COLO668 (cell line): ENCODE measurements around the gene DAB2.

Experiments used
- DNase-seq: peaks from one replicate; lab custom pipeline; 2025; ENCODE audit not compliant: unreplicated experiment; lab: John Stamatoyannopoulos, UW

DAB2 gene

DNA sequence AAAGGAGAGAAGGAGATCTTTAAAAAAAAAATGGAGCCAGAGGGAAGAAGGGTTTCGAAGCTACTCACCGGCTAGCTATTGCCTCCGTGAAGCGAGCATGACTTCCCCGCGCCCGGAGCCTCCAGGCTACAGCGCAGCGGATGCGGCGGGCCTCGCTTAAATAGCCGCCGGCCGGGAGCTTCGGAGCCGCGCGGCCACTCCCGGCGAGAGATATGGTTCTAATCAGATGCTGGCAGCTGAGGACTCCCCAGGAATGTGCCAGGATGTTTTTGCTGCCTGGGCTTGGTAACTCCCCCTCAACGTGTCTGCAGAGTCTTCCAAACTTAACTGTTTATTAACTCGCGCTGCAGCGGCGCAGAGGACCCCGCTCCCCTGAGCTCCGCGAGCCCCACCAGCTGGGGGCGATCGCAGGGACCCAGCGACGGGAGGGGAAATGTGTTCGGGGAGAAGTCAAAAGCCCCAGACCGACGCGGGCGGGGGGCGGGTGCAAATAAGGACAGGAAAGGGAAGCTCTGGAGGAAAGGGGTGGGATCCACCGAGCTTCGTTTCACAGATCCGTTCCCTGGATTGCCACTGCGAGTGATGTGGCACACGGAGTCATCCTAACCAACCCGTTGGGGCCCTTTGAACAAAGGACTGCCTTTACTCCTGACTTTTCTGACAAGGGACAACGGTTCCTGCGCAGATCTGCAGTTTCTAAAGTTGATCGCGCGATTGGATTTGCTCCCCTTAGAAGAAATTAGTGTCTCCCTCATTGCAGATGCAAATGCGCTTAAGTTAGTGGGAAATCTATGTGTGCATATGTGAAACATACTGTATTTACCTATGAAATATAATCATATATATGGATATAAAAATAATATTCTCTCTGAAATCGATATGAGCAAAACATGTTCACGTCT lies at the start of gene DAB2:
TSS of gene DAB2 (minus strand) at position 245 of the 902 bp plus-strand sequence. CDS start 30,660 bp downstream, outside the sequence.
- DNase-seq, result peak; percentile 72

DNA sequence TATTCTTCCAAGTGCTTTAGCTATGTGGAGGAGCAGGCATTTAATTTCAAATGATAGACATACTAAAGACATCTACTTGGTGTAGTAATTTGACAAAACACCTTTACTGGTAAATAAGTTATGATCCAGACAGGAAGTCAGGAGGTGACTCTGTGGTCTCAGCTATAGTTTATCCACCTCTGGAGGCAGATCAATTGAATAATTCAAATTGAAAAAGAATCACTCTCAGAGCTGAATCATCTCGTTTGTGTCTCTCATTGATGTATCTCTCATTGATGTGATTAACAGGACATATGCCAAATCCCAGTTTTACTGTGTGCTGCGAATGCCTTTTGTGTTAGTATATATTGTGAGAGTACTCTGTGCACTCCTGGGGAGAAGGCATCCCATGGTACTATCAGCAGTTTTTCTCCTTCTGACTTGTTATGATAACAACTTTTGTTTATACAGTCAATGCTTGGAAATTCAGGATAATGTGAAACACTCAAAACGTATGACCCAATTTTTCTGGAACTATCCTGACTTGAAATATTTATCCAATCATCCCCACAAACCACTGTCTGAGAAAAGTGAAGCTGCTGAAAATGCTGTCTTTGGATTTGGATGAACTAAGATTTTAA lies 48.5 kb upstream of the DAB2 start:
- no peak for DNase-seq

DNA sequence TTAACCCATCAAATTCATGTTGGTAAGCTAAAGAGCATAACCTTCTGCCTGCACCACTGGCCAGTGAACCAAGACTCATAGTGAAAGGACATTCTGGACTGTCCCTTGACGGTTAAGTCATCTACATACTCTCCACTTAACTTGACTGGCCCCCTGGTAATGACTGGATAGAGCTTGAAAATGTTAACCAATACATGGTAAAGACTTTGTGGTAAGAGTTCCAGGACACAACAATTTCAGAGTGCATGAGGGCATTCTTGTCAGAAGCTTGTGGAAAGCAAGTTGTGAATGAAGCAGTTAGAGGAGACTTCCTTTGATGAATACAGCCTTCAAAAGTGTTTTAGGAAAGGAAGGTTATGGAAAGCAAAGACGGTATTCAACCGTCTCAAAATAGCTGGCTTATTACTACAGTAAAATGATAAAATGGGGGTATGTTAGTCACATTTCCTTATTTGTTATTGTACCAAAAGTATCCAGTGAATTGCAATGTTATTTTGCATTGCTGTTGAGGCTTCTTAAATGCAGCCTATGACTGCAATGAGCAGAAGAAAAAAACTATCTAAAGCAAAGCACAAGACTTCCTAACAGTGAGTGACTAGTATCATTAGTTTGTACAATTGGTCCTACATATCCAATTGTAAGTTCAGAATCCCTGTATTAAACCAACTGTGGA lies 47.2 kb upstream of the DAB2 start:
- no peak for DNase-seq

DNA sequence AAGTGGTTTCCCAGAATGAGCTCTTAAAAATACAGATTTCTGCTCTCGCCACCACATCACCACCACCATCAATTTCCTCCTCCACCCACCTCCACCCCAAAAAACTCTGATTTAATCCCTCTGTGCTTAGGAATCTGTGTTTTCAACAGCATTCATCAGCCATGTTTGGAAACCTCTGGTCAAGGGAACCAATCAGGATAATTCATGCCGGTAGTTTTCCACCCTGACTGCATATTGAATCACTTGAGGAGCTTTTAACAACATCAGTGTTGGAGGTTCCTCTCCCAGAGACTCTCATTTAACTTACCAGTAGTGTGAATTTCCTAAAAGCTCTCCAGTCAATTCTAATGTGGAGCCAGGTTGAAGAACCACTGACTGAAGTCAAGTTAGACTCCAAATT lies 46.0 kb upstream of the DAB2 start:
- DNase-seq, result no peak

DNA sequence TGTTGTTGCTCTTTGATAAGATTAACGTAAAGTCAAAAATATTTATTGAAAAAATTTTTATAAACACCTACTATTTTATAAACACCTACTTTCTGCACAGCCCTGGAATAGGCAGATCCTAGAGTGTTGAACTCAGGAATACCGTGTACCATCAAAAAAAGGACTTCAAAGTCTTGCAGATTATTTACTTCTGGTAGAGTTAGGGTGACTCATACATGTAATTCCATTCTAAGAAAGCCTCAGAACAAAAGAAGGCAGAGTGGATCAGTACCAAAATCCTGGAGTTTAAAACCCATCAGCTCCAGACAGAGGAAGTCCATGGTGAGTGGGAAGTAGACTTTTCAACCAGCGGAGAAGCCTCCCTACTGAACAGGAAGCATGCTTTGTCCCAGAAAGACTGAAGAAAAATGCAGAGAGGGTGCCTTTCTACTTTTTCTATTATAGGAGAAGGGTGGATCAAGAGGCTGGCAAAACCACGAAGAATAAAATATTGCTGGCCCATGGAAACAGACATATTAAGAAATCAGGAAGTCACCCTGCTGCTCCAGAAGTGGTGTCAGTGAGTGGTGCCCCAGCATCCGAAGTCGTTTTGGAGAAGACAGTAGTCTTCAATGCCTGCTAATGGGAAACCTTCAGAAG lies 45.1 kb upstream of the DAB2 start:
- DNase-seq, result no peak

DNA sequence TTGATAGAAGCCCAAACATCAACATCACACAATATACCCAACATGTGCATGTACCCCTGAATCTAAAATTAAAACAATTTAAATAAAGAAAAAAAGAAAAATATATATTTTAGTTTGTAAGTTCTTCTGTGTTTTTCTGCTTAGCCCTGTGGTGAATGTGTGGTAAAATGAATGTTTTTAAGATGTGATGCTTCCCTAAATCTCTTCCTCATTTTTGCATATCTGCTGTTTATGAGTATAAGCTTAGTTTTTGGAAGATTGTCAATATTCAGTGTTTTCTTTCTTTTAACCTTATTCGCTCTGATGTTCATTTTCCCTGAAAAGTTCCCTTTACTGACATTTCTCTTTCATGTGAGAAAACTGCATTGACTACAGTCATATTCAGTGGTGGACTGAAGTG lies 44.4 kb upstream of the DAB2 start:
- no peak for DNase-seq

DNA sequence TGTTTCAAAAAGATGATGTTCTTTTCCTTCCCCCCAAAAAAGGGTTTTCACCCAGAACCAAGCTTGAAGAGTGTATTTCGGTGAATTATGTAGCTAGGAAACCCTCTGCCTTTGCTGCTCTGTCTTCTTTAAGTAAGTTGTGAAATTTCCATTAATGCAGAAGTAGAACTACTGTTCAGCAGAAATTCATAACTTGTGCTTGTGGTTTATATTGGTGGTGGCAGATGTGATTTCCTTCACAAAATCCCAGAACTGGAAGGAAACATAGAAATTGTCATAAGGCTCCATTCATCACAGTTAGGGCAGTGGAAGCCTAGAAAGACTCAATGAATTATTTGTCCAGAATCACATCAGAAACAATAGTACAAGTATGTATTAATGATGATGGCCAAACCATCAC lies 42.1 kb upstream of the DAB2 start:
- DNase-seq, result no peak

DNA sequence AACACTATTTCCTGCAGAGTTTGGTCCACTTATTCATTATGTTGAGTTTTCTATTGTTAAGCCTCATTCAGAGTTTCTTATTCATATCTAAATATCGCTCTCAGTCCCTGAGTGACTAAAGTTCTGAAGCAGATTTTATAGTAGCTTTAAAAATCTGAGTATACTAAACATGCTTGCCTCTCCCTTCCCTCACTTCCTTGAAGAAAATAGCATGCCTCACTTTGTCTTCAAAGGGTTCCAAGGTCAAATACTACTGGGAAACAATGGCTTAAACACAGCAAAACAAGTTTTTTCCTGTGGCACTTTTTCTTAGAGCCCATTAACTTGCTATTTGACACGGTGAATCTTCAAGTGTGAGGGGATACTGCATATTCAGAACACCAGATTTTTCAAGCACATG lies 41.1 kb upstream of the DAB2 start:
- DNase-seq, result no peak

DNA sequence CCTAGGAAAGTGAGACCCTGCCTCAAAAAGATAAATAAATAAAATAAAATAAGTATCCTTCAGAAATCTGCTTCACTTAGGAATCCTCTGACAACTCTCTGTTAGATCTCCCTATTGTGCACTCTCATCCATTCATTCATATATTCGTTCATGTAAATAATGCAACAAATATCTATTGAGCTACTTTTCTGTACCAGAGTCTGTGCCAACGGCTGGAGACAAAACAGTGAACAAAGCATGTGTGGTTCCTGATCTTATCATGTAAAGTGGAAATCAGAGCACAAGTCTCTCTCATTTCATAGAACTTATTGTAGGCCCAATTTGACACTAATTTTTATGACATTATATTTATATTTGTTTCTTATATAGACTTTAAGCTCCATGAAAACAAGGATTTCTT lies 40.3 kb upstream of the DAB2 start:
- no peak for DNase-seq

DNA sequence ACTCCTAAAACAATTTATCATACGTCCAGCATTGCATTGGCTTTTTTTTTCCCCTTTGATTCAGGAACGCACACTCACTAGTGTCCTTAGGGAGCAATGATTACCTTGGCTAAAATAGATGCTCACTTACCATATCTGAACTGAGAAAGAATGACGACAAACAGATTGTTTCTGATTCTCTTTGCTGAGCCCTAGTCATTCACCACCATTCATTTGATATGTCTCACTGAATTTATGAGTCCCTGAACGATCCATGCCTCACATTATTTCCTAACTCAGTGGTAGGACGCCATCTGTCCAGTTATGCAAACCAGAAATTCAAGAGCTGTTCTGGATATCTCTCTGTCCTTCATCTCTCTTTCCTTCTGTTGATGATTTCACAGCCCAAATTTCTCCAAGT lies 39.3 kb upstream of the DAB2 start:
- DNase-seq, result no peak

DNA sequence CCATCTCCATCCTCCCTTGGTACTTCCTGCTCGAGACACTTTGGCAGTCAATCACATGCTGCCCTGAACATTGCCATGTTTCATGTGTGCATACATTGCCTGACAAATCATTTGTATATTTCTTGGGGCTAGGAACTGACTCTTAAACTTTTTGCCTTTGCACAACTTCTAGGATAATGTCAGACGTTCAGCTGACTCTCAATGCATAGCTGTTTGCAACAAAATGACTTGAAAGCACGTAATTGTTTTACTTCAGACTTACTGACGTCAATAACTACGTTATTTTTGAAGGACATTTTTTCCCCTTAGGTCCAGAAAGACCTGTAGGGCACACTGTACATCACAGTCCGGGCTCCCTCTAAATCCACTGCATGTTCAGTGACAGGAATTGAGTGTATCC lies 37.4 kb upstream of the DAB2 start:
- no peak for DNase-seq

DNA sequence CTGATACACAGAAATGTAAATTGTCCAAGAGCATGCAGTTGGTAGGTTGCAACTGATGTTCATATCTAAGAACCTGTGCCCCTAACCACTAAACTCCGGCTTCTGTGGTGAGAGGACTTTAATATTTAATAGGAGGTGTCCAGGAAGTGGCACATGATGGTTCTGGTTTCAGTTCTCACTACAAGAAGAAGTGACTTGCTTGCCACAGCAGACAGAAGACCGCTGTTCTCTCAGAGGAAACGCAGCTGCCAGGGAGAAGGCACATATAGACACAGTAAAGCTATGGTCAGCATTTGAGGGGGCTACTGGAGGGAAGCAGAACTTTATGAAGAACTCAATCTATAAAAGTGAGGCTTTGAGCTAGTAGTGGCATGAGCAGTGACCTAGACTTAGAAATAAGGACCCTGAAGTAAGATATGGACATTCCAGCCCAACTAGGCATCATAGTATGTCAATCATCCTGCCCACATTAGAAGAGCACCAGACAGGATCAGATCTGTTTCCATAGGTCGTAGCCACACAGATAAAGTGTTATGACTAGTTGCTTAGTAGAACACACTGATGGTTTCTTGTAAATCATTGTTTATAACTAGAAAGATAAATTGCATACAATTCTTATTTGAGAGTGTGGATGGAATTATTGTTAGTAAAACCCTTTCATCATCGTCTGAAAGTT lies 36.4 kb upstream of the DAB2 start:
- DNase-seq, result no peak

DNA sequence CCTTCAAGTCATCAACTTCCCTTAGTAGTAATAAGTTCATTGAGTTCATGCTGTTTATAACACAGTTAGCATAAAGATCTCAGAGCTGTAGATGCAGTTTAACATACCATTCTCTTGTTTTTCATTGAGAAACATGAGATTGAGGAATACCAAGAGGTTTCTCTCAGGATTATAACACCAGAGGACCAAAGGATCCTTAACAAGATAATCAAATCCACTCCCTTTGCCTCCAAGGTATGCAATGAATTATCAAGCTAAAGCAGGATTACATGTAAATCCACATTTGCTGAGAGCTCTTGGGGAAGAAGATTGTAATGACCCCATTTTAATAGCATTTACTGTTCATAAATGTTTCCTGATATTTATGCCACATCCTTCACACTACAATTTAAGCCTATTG lies 35.1 kb upstream of the DAB2 start:
- no peak for DNase-seq

DNA sequence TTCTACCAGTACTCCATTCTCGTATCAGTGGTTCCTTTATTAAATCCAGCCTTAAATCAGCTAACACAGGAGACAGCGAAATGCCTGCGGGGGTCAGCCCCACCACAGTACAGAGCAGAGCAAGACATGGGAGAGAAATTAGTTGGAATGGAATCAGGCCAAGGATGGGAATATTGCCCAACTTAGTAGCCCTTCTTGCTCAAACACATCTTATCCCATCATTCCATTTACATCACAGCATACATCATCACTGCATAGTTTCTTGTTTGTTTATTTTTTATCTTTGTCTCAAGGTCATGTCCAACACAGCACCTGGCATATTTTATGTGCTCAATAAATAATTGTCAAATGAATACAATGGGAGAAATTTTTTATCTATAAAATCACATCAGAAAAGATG lies 34.3 kb upstream of the DAB2 start:
- no peak for DNase-seq

DNA sequence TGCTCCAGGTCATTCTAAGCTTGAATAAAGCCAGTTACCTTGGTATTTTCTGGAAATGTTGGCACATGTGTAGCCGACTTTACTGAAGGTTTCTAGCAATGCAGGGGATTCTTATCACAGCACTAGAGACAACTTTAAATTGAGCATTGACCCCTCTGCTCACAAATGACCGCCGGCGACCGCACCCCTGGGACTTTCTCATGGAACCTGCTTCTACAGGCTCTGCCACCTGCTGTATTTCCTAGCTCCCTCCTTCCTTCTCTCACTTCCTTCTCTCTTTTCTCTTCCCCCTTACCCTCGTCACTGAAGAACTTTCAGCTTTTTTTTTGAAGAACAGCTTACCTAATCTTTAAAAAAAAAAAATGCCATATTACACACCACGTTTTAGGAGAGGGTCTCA lies 30.9 kb upstream of the DAB2 start:
- no peak for DNase-seq

DNA sequence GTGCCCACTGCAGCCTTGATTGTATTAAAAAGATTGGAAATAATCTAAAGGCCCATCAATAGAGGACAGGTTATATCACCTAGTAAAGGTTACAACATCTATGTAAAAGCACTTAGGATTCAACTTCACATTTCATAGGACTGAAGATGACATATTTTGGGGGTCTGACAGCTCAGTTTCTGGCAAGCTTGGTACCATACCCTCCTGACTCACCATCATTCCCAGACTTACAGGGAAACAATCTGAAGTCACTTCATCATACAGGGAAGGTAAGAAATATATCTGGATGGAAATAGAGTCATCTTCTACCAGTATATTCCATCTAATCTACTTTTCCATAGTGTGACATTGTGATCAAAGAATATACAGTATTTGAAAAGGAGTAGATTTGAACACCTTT lies 28.8 kb upstream of the DAB2 start:
- DNase-seq, result no peak

DNA sequence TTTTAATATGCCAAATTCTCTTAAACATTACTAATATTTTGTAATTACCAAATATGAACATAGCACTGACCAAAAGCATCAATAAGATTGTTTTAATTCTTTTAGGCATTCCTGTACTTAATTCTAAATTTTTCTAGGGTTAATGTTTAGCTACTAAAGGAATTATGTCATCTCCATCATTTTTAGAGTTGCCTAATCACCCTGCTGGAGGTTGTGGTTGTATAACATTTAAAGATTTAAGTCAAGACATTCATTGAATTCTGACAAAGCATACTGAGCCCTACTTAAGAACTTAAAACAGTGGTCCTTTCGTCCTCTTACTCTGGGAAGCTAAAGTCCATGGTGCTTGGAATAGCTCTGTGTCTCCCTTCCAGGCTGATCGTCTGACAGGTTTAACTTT lies 28.1 kb upstream of the DAB2 start:
- no peak for DNase-seq

DNA sequence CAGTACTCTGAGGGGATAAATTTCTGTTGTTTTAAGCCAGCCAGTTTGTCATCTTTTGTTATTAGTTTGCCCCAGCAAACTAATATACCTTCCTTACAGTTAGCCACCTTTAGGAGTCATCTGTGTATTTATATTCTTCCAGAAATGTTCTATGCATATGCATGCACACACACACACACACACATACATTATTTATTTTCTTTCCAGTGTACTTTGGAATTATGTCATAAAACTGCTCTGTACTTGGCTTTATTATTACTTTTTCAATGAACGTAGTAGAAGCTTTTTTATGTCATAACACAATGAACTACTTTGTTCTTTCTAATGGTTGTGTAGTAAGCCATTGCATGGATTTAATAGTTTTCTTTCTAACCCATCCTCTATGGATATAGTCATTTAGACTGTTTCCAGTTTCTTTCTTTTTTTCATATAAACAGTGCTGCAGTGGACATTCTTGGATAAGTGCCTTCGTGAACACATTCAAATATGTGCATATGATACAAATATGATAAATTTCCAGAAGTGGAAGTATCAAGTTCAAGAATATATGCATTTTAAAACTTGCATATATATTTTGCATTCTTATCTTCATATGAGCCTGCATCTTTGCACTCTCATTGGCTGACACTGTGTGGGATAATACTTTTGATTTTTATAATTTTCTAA lies 26.6 kb upstream of the DAB2 start:
- no peak for DNase-seq

DNA sequence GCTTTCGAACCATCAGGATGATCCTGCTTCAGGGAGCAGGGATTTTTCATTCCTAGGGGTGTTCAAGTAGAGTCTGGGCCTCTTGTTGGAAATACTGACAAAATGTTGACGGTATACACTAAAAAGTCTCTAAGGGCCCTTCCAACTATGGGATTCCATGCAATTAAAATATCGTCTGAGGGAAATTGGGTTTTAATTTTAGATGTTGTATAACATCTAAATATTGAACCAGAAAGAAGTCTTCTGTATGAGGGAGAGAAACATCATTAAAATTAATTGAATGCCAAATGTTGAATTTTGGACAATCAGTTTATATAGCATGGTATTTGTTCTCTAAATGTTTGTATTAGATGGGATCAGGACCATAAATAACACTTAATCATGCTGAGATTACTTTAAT lies 25.7 kb upstream of the DAB2 start:
- no peak for DNase-seq

DNA sequence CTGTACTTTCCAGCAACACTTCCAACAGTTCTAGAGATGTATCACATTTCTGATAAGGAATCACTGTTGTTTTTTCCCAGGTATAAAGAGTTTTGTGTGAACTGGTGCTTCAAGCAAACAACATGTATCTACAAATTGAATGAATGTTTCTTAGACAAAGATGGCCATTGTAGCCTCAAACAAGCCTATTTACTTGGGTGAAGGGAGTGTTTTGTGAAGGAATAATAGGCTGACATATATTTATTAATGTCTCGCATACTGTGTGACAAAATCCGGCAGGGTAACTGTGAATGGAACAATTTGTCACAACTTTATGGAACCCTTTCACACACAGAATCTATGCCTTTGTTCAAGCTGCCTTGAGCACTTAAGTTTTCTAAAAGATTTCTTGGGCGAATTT lies 24.8 kb upstream of the DAB2 start:
- DNase-seq, result no peak
